Vagina (tissue), 2 donors: ENCODE data around the gene VWA3B. TPM values are rescaled to one million over a fixed set of nuclear protein-coding genes. Genes with fewer than 3 reads are reported as not detected.

Source experiments
- DNase-seq, 2 donors: peaks; one replicate each; pipeline ENCODE4 v3.0.0-alpha.2; 2017; ENCODE audit errors: extremely low spot score in 2 of 2
- H3K27ac ChIP-seq: fragments of 200-600 bp; sonication (generic); one replicate; pipeline ENCODE4 v1.5.1; 2019
- H3K27me3 ChIP-seq: fragments of 200-600 bp; sonication (generic); one replicate; pipeline ENCODE4 v1.5.1; 2019
- H3K36me3 ChIP-seq, 2 donors: fragments of 200-600 bp; sonication (generic); one replicate each; pipeline ENCODE4 v1.5.1; 2017 to 2019
- H3K4me1 ChIP-seq: fragments of 200-600 bp; sonication (generic); one replicate; pipeline ENCODE4 v1.5.1; 2019
- H3K4me3 ChIP-seq, 2 donors: fragments of 200-600 bp; sonication (generic); 1 replicate in 1 of 2; 2 replicates in 1 of 2; pipeline ENCODE4 v1.5.1; 2016 to 2019
- H3K9me3 ChIP-seq: fragments of 200-600 bp; sonication (generic); one replicate; pipeline ENCODE4 v1.5.1; 2019
- CTCF ChIP-seq, 3 experiments: fragments of 450-650 bp in 2 of 3; fragments of 200-600 bp in 1 of 3; sonication (generic) in 1 of 3; IDR thresholded peaks; one replicate each; pipeline ENCODE4 v1.5.1; 2017 to 2019; ENCODE audit warnings: antibody characterized with exemption in 3 of 3, mild to moderate bottlenecking in 2 of 3, moderate library complexity in 2 of 3
- POLR2A ChIP-seq, 2 donors: fragments of 450-650 bp; IDR thresholded peaks; one replicate each; pipeline ENCODE4 v1.6.1; 2017; ENCODE audit warnings: antibody characterized with exemption in 2 of 2, mild to moderate bottlenecking in 2 of 2, moderate library complexity in 2 of 2
- POLR2AphosphoS5 ChIP-seq, 2 donors: sonication (generic); formaldehyde crosslinking; IDR thresholded peaks; one replicate each; pipeline ENCODE4 v1.9.0; 2017; ENCODE audit warnings: antibody characterized with exemption in 2 of 2, mild to moderate bottlenecking in 2 of 2, low read depth in 1 of 2; ENCODE audit not compliant: insufficient read depth in 1 of 2
- intact Hi-C: fragments of 100-400 bp; cut with DNase I; formaldehyde crosslinking; loops from one replicate; pipeline ENCODE4 v1.15.1; 2023
- total RNA-seq: library from RNA; depleted of rRNA; stranded (reverse); fragments of >200 nt; gene quantifications from one replicate; pipeline ENCODE4 v1.2.3, GENCODE V29; 2016

VWA3B gene
- total RNA-seq, 1 donor from 2014 or later = not detected

DNA sequence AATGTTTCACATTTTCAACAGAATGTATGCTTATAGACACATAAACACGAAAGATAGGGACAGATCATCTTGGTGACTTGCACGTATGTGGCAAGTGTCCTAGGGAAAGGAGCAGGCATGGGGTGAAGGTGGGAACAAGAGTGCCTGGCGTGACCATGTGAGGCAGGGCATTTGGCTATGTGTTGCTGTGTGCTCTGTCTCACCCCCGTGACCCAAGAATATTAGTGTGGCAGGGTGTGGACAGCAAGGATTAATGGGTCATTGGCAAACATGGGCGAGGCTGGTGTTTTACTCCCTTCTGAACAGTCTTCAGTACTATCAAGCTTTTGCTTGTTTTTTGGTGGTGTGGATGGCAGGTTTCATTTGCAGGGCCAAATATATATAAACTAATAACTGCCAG lies 1.3 kb upstream of the VWA3B start:
- TF ChIP-seq POLR2A (IDR thresholded peaks at IDR 0.05) = no peak
- no peak for TF ChIP-seq CTCF (IDR thresholded peaks at IDR 0.05)
- TF ChIP-seq POLR2AphosphoS5 (IDR thresholded peaks at IDR 0.05; ENCODE audit: insufficient read depth in 1 of 2, low read depth in 1 of 2) = no peak
- Histone ChIP-seq H3K9me3 (no peaks in the 10 kb centered on the region), H3K27ac (no peak overlapping the region), H3K4me3 (no peak overlapping the region), H3K27me3 (no peaks in the 10 kb centered on the region), H3K4me1 (peaks cover 17% of the 10 kb centered on the region), H3K36me3 (no peaks in the 10 kb centered on the region)
- no peak for DNase-seq
- intact Hi-C loops = no loop called here

DNA sequence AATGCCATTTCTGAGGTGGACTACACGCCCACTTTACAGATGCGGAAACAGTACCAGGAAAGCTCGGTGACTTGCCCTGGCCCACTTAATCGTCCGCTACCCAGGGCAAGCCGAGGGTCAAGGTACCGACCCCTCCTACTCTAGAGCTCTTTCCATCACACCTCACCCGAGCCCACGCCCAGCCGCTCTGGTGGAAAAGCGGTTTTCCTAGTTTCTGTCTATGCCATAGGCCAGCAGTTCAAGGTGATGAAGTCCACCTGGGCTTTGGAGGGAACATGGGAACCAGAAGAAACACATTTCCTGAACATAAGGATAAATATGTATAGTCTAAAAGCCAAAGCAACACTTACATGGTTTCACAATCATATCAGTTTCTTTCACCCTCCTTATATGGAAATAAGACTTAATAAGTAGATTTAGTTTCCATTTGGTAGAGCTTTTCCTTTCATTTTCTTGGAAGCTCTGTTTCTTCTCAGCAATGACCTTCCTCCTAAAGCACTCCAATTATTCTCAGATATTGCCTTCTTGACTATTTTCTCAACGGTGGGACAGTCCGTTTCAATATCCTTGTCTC lies 567 bp downstream of the VWA3B start:
- Histone ChIP-seq H3K27ac (no peak overlapping the region), H3K27me3 (no peaks in the 10 kb centered on the region), H3K4me1 (peaks cover 17% of the 10 kb centered on the region), H3K9me3 (no peaks in the 10 kb centered on the region), H3K4me3 (peak overlapping the region; percentile 36 to 41), H3K36me3 (no peaks in the 10 kb centered on the region)
- no peak for TF ChIP-seq CTCF (IDR thresholded peaks at IDR 0.05)
- no peak for TF ChIP-seq POLR2A (IDR thresholded peaks at IDR 0.05)
- no peak for TF ChIP-seq POLR2AphosphoS5 (IDR thresholded peaks at IDR 0.05; ENCODE audit: insufficient read depth in 1 of 2, low read depth in 1 of 2)
- intact Hi-C loops = no loop called here
- no peak for DNase-seq

DNA sequence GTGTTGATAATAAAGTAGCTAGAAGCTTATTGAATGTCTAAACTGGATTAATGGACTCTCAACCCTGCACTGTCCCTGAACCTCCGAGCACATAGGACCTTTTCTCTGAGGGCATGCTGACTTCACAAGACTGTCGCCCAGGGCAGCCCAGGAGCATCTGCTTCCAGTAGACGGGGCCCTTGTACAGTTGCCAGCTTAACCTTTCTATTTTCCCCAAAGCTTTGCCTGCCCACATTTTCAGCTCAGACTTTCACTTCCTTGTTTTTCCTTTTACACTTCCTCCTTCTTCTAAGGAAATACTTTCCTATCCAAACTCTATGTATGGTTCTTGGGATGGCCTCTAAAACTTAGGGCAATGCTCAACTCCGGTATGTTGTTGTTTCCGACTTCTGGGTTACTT lies 1.3 kb downstream of the VWA3B start:
- Histone ChIP-seq H3K9me3 (no peaks in the 10 kb centered on the region), H3K4me1 (peaks cover 17% of the 10 kb centered on the region), H3K4me3 (no peak overlapping the region), H3K27ac (no peak overlapping the region), H3K27me3 (no peaks in the 10 kb centered on the region), H3K36me3 (no peaks in the 10 kb centered on the region)
- no peak for DNase-seq
- TF ChIP-seq POLR2AphosphoS5 (IDR thresholded peaks at IDR 0.05; ENCODE audit: insufficient read depth in 1 of 2, low read depth in 1 of 2) (no peak), POLR2A (IDR thresholded peaks at IDR 0.05) (no peak), CTCF (IDR thresholded peaks at IDR 0.05) (no peak)
- intact Hi-C loops = no loop called here

DNA sequence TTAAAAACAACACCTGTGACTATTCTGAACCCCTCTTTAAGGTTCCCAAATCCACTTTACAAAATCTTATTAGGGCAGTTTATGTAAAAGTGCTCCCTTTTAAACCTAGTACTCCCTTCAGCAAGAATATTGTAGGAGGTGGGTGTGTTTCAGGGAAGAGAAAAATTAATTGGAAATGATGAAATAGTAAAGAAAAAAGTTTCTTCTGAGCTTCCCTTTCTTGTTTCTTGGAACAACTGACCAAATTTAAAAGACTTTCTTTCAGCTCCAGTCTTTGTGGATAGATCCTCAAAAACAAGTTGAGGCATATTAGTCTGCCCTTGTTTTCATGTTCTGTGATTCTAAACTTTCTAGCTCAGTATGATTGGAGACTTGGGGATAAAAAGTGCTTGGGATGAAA lies 3.0 kb downstream of the VWA3B start:
- TF ChIP-seq POLR2A (IDR thresholded peaks at IDR 0.05) (no peak), CTCF (IDR thresholded peaks at IDR 0.05) (no peak), POLR2AphosphoS5 (IDR thresholded peaks at IDR 0.05; ENCODE audit: insufficient read depth in 1 of 2, low read depth in 1 of 2) (no peak)
- intact Hi-C loops = no loop called here
- DNase-seq = no peak
- H3K36me3 ChIP-seq = no peaks in the 10 kb centered on the region
- H3K4me1 ChIP-seq = peaks cover 17% of the 10 kb centered on the region
- no peak overlapping the region for H3K27ac ChIP-seq
- H3K9me3 ChIP-seq = peaks cover under 1% of the 10 kb centered on the region
- H3K27me3 ChIP-seq = no peaks in the 10 kb centered on the region
- no peak overlapping the region for H3K4me3 ChIP-seq

GRCh38 chr2:98090951-98091350 lies 4.0 kb downstream of the VWA3B start:
- no peak for TF ChIP-seq POLR2A (IDR thresholded peaks at IDR 0.05)
- TF ChIP-seq POLR2AphosphoS5 (IDR thresholded peaks at IDR 0.05; ENCODE audit: insufficient read depth in 1 of 2, low read depth in 1 of 2) = no peak
- no peak for TF ChIP-seq CTCF (IDR thresholded peaks at IDR 0.05)
- no peaks in the 10 kb centered on the region for H3K36me3 ChIP-seq
- H3K4me3 ChIP-seq = no peak overlapping the region
- intact Hi-C loops = no loop called here
- peaks cover 17% of the 10 kb centered on the region for H3K4me1 ChIP-seq
- no peak for DNase-seq
- peaks cover 6% of the 10 kb centered on the region for H3K9me3 ChIP-seq
- H3K27ac ChIP-seq = no peak overlapping the region
- H3K27me3 ChIP-seq = no peaks in the 10 kb centered on the region
